ENCODE measurements around the gene RALGAPA1. TPM values are rescaled to one million over a fixed set of nuclear protein-coding genes. Genes with fewer than 3 reads are reported as not detected.
"Not testable (repeated sequence)": the region's sequence is repeated elsewhere in the genome, so short reads cannot be mapped to it uniquely, and the experiment has no call there.

RALGAPA1 gene
- total RNA-seq, 2 experiments from 2014 or later = 27.6 to 36.5 TPM

DNA sequence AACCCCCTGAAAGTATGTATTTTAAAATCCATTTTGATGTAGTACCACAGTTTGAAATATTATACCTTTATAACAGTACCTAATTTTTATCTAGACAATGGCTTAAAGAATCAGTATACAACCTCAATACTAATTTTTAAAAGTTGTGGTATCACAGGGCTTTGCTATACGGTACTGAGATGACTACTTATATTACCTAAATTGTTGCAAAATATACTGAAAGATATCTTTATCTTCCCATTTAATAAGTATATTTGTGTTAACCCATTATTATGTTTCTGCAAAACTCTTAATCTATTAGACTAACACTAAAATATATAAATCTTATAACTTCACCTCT, 67.1 kb downstream of the RALGAPA1 start:
- Histone ChIP-seq H3K4me2 (ENCODE audit: low read length) (no peak overlapping the region), H3K27ac (ENCODE audit: low read depth, low read length, poor library complexity, severe bottlenecking) (no peak overlapping the region), H4K20me1 (ENCODE audit: insufficient read depth, low read length) (no peaks in the 10 kb centered on the region), H3K9me3 (ENCODE audit: low read length) (no peaks in the 10 kb centered on the region), H3K4me3 (ENCODE audit: low read depth, low read length, poor library complexity, severe bottlenecking) (no peak overlapping the region), H3K4me1 (ENCODE audit: insufficient read depth, low read length, poor library complexity, severe bottlenecking) (no peaks in the 10 kb centered on the region), H2AFZ (ENCODE audit: low read length) (no peak overlapping the region), H3K36me3 (ENCODE audit: insufficient read depth, low read length) (peaks cover 5% of the 10 kb centered on the region; the same call in 1 of the 2 replicates), H3K9me2 (ENCODE audit: insufficient read depth, low read length) (no peaks in the 10 kb centered on the region), H3K79me2 (ENCODE audit: insufficient read depth, low read depth, low read length) (no peaks in the 10 kb centered on the region)
- no TSS peak for BruUV-seq (replicated peaks)
- ChIA-PET POLR2A (interaction anchor here (0.6 to 1.4 kb wide), 3 partner anchors 8 to 156 kb away, joined by 3 to 6 read pairs (median 4); no protein-coding TSS in a partner anchor), CTCF (ENCODE audit: unreplicated experiment) (no interaction called here)
- no peak for DNase-seq (ENCODE audit: low spot score)
- TF ChIP-seq EZH2phosphoT487 (IDR thresholded peaks at IDR 0.05; ENCODE audit: borderline replicate concordance, low read depth, low read length) = no peak
- no peak for TF ChIP-seq CTCF (conservative IDR thresholded peaks at IDR 0.05; ENCODE audit: low read length)
- intact Hi-C loops (cut with micrococcal nuclease; ENCODE audit: unreplicated experiment) = no loop called here

DNA sequence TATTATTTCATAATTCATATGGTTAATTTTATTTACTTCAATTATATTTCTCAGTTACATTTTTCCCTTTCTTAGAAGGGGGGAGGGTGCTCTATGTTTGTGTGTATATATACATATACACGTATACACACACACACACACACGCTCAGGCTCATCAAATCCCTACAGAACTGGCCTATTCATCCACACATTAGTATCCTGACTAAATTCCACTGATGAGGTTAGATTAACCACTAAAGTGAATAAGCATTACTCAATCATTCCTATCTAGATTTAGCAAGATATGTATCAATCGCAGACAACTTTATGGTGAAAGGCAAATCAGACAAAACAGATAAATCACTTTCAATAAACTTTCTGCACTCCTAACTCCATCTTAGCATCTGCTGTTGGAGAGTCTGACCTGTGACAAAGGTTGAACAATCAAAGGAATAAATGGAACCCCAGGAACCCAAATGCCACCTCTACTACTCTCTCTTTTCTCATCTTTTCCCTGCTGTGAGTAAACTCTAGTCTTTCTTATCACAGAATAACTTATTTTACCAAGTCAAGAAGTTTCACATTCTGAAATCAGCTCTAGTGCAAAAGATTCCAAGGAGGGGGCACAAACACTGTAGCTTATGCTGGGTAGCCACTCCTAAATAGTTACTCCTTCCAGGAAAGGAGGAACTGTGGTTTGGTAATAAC, 67.6 kb downstream of the RALGAPA1 start:
- no peaks in the 10 kb centered on the region for H3K9me2 ChIP-seq (ENCODE audit: insufficient read depth, low read length)
- TF ChIP-seq EZH2phosphoT487 (IDR thresholded peaks at IDR 0.05; ENCODE audit: borderline replicate concordance, low read depth, low read length) = no peak
- no peak for TF ChIP-seq CTCF (conservative IDR thresholded peaks at IDR 0.05; ENCODE audit: low read length)
- no peaks in the 10 kb centered on the region for H3K9me3 ChIP-seq (ENCODE audit: low read length)
- H3K27ac ChIP-seq (ENCODE audit: low read depth, low read length, poor library complexity, severe bottlenecking) = no peak overlapping the region
- peaks cover 5% of the 10 kb centered on the region; the same call in 1 of the 2 replicates for H3K36me3 ChIP-seq (ENCODE audit: insufficient read depth, low read length)
- H2AFZ ChIP-seq (ENCODE audit: low read length) = no peak overlapping the region
- intact Hi-C loops (cut with micrococcal nuclease; ENCODE audit: unreplicated experiment) = no loop called here
- CTCF ChIA-PET (ENCODE audit: unreplicated experiment) = no interaction called here
- H3K79me2 ChIP-seq (ENCODE audit: insufficient read depth, low read depth, low read length) = no peaks in the 10 kb centered on the region
- DNase-seq (ENCODE audit: low spot score) = no peak
- POLR2A ChIA-PET = no interaction called here
- no TSS peak for BruUV-seq (replicated peaks)
- H3K4me3 ChIP-seq (ENCODE audit: low read depth, low read length, poor library complexity, severe bottlenecking) = no peak overlapping the region
- no peak overlapping the region for H3K4me2 ChIP-seq (ENCODE audit: low read length)
- H3K4me1 ChIP-seq (ENCODE audit: insufficient read depth, low read length, poor library complexity, severe bottlenecking) = no peaks in the 10 kb centered on the region
- no peaks in the 10 kb centered on the region for H4K20me1 ChIP-seq (ENCODE audit: insufficient read depth, low read length)

DNA sequence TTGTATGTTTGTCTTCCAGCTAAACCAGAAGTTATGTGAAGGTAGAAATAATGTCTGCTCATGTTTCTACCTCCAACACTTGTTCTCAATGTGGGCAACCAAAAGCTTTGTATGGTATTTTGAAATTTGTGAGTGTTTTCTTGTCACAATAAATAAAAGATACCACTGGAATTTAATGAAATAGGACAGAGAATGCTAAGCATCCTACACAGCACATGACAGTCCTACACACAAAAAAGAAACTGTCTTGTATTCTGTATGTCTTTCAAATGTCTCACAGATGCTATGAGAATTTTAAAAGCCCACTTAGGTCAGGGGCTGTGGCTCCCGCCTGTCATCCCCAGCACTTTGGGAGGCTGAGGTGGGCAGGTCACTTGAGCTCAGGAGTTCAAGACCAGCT, 68.9 kb downstream of the RALGAPA1 start:
- Histone ChIP-seq H3K36me3 (ENCODE audit: insufficient read depth, low read length) (no peaks in the 10 kb centered on the region), H3K79me2 (ENCODE audit: insufficient read depth, low read depth, low read length) (no peaks in the 10 kb centered on the region), H3K9me3 (ENCODE audit: low read length) (no peaks in the 10 kb centered on the region), H3K27ac (ENCODE audit: low read depth, low read length, poor library complexity, severe bottlenecking) (no peak overlapping the region), H3K4me2 (ENCODE audit: low read length) (no peak overlapping the region), H3K4me3 (ENCODE audit: low read depth, low read length, poor library complexity, severe bottlenecking) (no peak overlapping the region), H4K20me1 (ENCODE audit: insufficient read depth, low read length) (no peaks in the 10 kb centered on the region), H3K9me2 (ENCODE audit: insufficient read depth, low read length) (no peaks in the 10 kb centered on the region), H2AFZ (ENCODE audit: low read length) (no peak overlapping the region), H3K4me1 (ENCODE audit: insufficient read depth, low read length, poor library complexity, severe bottlenecking) (no peaks in the 10 kb centered on the region)
- TF ChIP-seq EZH2phosphoT487 (IDR thresholded peaks at IDR 0.05; ENCODE audit: borderline replicate concordance, low read depth, low read length) (no peak), CTCF (conservative IDR thresholded peaks at IDR 0.05; ENCODE audit: low read length) (no peak)
- no TSS peak for BruUV-seq (replicated peaks)
- DNase-seq (ENCODE audit: low spot score) = no peak
- intact Hi-C loops (cut with micrococcal nuclease; ENCODE audit: unreplicated experiment) = no loop called here
- ChIA-PET POLR2A (interaction anchor here (0.6 to 1.0 kb wide), 2 partner anchors 16 to 951 kb away, joined by 3 to 4 read pairs; no protein-coding TSS in a partner anchor), CTCF (ENCODE audit: unreplicated experiment) (no interaction called here)

- H3K4me2 ChIP-seq (ENCODE audit: low read length); H3K9me3 ChIP-seq (ENCODE audit: low read length); POLR2A ChIA-PET; BruUV-seq (replicated peaks); intact Hi-C loops (cut with micrococcal nuclease; ENCODE audit: unreplicated experiment); CTCF ChIA-PET (ENCODE audit: unreplicated experiment); H3K4me3 ChIP-seq (ENCODE audit: low read depth, low read length, poor library complexity, severe bottlenecking); DNase-seq (ENCODE audit: low spot score); H3K36me3 ChIP-seq (ENCODE audit: insufficient read depth, low read length); H3K9me2 ChIP-seq (ENCODE audit: insufficient read depth, low read length); H3K4me1 ChIP-seq (ENCODE audit: insufficient read depth, low read length, poor library complexity, severe bottlenecking); H4K20me1 ChIP-seq (ENCODE audit: insufficient read depth, low read length); H3K27ac ChIP-seq (ENCODE audit: low read depth, low read length, poor library complexity, severe bottlenecking); H2AFZ ChIP-seq (ENCODE audit: low read length); H3K79me2 ChIP-seq (ENCODE audit: insufficient read depth, low read depth, low read length): not testable (repeated sequence)
Observed at GRCh38 chr14:35735163-35735562, 73.9 kb downstream of the RALGAPA1 start.
